Cardiac fibroblast (primary cell): Measurements from ENCODE around the gene SP4.

Source experiments
- DNase-seq, 2 donors: peaks; one replicate each; pipeline versions ENCODE4 v3.0.0 to v3.0.0-alpha.2; 2010; ENCODE audit warnings: low read depth in 2 of 2
- H3K4me3 ChIP-seq, 2 donors: replicated peaks in 1 of 2; 1 replicate in 1 of 2; 2 replicates in 1 of 2; pipeline ENCODE4 v1.5.1; 2011; ENCODE audit warnings: low read depth in 2 of 2, low read length in 2 of 2, mild to moderate bottlenecking in 2 of 2, moderate library complexity in 1 of 2
- TF ChIP-seq, protein P1 (sequence below): IDR thresholded peaks from one replicate; pipeline ENCODE4 v1.5.1; 2011; ENCODE audit warnings: low read depth, mild to moderate bottlenecking, low read length, inconsistent platforms

The SP4 gene

DNA sequence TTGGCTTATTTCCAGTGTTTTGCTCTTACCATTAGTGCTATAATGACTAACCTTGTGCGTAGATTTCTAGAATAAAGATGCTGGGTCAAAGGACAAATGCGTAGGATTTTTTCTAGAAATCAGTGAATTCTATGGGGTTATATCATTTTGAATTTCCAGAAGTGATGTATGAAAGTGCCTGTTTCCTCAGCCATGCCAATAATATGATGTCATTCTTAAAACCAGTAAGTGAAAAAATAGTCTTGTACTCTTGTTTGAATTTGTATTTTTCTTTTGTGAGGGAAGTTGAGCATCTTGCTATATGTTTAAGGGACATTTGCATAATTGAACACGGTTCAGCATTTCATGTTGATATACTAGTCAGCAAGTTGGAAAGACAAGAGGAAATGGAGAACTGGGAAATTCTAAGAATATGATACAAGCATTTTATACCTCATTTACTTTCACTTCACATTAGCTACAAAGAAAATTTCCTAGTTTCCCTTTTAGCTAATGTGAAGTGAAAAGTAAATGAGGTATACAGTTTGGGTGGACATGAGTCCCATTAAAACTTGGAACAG lies 111.1 kb downstream of the SP4 start:
- no peak for DNase-seq
- no peak overlapping the region for H3K4me3 ChIP-seq
- TF ChIP-seq, protein P1, sequence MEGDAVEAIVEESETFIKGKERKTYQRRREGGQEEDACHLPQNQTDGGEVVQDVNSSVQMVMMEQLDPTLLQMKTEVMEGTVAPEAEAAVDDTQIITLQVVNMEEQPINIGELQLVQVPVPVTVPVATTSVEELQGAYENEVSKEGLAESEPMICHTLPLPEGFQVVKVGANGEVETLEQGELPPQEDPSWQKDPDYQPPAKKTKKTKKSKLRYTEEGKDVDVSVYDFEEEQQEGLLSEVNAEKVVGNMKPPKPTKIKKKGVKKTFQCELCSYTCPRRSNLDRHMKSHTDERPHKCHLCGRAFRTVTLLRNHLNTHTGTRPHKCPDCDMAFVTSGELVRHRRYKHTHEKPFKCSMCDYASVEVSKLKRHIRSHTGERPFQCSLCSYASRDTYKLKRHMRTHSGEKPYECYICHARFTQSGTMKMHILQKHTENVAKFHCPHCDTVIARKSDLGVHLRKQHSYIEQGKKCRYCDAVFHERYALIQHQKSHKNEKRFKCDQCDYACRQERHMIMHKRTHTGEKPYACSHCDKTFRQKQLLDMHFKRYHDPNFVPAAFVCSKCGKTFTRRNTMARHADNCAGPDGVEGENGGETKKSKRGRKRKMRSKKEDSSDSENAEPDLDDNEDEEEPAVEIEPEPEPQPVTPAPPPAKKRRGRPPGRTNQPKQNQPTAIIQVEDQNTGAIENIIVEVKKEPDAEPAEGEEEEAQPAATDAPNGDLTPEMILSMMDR = no peak

DNA sequence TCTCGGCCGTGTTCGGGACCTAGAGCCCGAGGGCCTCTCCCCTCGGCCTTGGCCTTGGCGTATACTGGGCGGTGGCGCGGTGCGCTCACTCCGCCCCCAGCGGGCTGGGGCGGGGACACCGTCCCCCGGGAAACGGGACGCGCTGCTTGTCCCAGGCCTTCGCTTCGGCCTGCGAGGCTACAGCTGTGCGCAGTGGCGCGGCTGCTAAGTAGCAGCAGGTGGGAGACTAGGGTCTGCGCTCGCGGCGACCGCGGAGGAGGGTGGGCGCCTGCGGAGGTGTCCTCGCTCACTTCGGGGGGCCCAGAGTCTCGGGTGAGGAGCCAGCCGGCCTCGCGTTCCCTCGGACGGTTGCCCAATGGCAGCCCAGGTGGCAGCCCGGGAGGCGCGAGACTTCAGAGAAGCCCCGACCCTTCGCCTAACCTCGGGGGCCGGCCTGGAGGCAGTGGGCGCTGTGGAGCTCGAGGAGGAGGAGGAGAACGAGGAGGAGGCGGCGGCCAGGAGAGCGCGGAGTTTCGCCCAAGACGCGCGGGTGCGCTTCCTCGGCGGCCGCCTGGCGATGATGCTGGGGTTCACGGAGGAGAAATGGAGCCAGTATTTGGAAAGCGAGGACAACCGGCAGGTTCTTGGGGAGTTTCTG lies 115.1 kb downstream of the SP4 start, which contains the start of gene DNAH11:
Gene DNAH11, plus strand, starts transcription at position 149 of the 637 bp plus-strand sequence. Its CDS starts 207 bp downstream, at position 356.
- DNase-seq = peak; percentile 7 to 26
- TF ChIP-seq, protein P1 = peak; percentile 2
- peak within 1 kb of the TSS; percentile 34 to 60 for H3K4me3 ChIP-seq

DNA sequence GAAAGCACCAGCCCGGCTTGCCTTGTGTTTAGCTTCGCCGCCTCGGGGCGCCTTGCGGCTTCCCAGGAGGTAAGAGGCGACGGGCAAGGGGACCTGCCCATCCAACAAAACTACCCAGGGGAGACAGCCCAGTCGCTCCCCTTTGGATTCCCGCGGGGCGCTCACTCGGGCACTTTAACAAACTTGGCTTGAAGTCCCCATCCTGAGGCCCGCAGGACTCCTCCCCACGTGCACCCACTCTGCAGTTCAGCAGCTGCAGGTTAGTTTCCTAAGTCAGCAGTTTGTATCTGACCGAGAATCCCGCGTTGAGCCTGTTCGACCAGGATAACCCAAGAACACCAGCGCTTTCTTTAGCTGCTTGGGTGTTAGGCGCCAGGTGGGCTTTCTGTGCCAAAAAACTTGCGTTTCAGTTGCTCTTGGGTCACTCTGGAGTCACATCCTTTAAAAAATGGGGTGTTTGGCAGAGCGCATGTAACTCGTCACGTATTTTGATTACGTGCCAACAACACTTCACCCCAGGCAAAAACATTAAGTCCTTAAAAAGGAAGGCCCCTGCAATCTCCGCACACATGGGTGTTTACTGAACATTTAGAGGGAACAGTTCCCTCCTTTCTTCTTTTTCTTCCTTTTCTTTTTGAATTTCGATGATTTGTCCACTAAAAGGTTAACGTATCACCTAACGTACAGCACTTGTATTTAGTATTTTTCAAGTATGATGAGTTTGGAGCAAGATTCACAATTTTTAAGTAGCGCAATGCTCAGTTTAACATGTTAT lies 115.8 kb downstream of the SP4 start:
- peak; percentile 1 to 49 for DNase-seq
- peak overlapping the region; percentile 34 to 60 for H3K4me3 ChIP-seq
- TF ChIP-seq, protein P1 = no peak

DNA sequence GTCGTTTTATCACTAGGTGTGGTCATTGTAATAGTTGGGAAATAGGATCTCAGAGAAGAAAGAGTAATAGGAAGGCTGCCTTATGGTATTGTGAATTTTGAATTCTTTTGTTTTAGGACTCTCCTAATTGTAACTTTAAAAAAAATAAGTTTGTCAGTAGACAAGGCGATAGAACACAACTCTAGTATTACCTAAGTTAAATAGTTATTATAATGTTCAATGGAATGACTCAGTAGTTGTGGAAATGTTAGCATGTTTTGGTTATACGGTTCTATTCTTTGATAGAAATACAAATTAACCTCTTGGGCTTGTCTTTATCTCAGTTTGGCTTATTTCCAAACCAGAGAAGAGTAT lies 116.4 kb downstream of the SP4 start:
- TF ChIP-seq, protein P1 = no peak
- DNase-seq = no peak
- H3K4me3 ChIP-seq = no peak overlapping the region

DNA sequence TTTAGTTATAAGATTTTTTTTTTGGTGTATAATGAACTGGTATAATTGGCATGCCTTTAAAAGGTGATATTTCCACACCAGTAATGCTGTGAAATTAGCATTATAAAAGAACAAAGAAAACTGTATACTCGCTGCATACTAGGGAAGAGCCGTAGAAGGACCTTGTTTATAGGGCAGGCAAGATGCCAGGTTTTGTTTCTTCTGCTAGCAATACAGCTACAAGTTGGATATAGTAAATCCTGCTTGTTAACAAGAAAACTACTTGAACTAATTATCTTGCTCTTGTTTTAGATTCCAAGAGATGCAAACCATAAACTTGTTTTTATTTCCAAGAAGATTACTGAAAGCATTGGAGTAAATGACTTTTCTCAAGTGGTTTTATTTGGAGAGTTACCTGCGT lies 116.8 kb downstream of the SP4 start:
- H3K4me3 ChIP-seq = no peak overlapping the region
- TF ChIP-seq, protein P1 = no peak
- peak in 1 of 2 donors; percentile 8 for DNase-seq

DNA sequence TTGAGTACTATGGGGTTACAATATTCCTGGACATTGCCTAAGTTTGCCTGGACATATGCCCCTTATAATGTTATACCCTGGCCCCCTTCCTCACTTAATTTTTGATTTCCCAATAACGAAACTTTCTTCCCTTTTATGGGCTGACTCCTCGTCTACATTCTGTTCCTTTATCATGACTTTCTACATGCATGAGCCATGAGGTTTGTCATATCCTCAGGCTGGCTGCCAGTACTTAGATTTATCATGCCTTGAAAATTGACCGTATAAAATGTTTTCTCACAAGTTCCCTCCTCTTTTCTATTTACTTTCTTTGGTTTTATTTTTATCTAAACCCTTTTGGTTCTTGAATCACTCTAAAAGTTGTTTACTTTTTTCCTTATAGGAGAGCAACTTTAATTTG lies 119.6 kb downstream of the SP4 start:
- TF ChIP-seq, protein P1 = no peak
- H3K4me3 ChIP-seq = no peak overlapping the region
- DNase-seq = peak in 1 of 2 donors; percentile 71
